ENCODE data around the gene FBXO7. TPM values are rescaled to one million over a fixed set of nuclear protein-coding genes. Genes with fewer than 3 reads are reported as not detected.
A peak's percentile ranks its signal among the peaks of the same experiment; 100 is the strongest.
"Not testable (repeated sequence)": the region's sequence is repeated elsewhere in the genome, so short reads cannot be mapped to it uniquely, and the experiment has no call there.

Gene FBXO7
- 100 to 1,000 TPM; 109 to 123 (median 117) TPM for polyA plus RNA-seq (ENCODE audit: insufficient read length in 4 of 4)

GRCh38 chr22:32474635-32475467 is at the start of gene FBXO7:
TSS of gene FBXO7 (plus strand) at chr22:32474811. CDS start at chr22:32475003, 192 bp downstream.
- peak; percentile 79 to 92 (median 89) for DNase-seq (ENCODE audit: low read depth in 4 of 4, low spot score in 2 of 4)

- DNase-seq (ENCODE audit: low read depth in 4 of 4, low spot score in 2 of 4), result no peak
Observed at GRCh38 chr22:32426881-32427280, 47.7 kb upstream of the FBXO7 start.

GRCh38 chr22:32430352-32430751 is 44.3 kb upstream of the FBXO7 start:
- no peak for DNase-seq (ENCODE audit: low read depth in 4 of 4, low spot score in 2 of 4)

GRCh38 chr22:32444068-32444467 is 30.5 kb upstream of the FBXO7 start:
- DNase-seq (ENCODE audit: low read depth in 4 of 4, low spot score in 2 of 4), result no peak

- DNase-seq (ENCODE audit: low read depth in 4 of 4, low spot score in 2 of 4), result no peak
Observed at GRCh38 chr22:32446321-32446720, 28.3 kb upstream of the FBXO7 start.

GRCh38 chr22:32448980-32449379 is 25.6 kb upstream of the FBXO7 start:
- no peak for DNase-seq (ENCODE audit: low read depth in 4 of 4, low spot score in 2 of 4)

GRCh38 chr22:32457031-32457430 is 17.6 kb upstream of the FBXO7 start:
- DNase-seq (ENCODE audit: low read depth in 4 of 4, low spot score in 2 of 4), result no peak

GRCh38 chr22:32462452-32462851 is 12.2 kb upstream of the FBXO7 start:
- no peak for DNase-seq (ENCODE audit: low read depth in 4 of 4, low spot score in 2 of 4)

- no peak for DNase-seq (ENCODE audit: low read depth in 4 of 4, low spot score in 2 of 4)
Observed at GRCh38 chr22:32465661-32466060, 8.9 kb upstream of the FBXO7 start.

GRCh38 chr22:32466496-32466895 is 8.1 kb upstream of the FBXO7 start:
- DNase-seq (ENCODE audit: low read depth in 4 of 4, low spot score in 2 of 4), result no peak

GRCh38 chr22:32469799-32470212 is 4.8 kb upstream of the FBXO7 start:
- DNase-seq (ENCODE audit: low read depth in 4 of 4, low spot score in 2 of 4), result no peak

- DNase-seq (ENCODE audit: low read depth in 4 of 4, low spot score in 2 of 4), result peak in 1 of 4 donors; percentile 6
Observed at GRCh38 chr22:32473388-32473952, 1.1 kb upstream of the FBXO7 start.

- peak in 3 of 4 donors; percentile 38 to 53 (median 41) for DNase-seq (ENCODE audit: low read depth in 4 of 4, low spot score in 2 of 4)
Observed at GRCh38 chr22:32475468-32476010, 928 bp downstream of the FBXO7 start.

GRCh38 chr22:32476281-32477195 is 1.9 kb downstream of the FBXO7 start:
- no peak for DNase-seq (ENCODE audit: low read depth in 4 of 4, low spot score in 2 of 4)

- DNase-seq (ENCODE audit: low read depth in 4 of 4, low spot score in 2 of 4), result no peak
Observed at GRCh38 chr22:32477596-32477995, 3.0 kb downstream of the FBXO7 start.

GRCh38 chr22:32478552-32478951 is 3.9 kb downstream of the FBXO7 start:
- DNase-seq (ENCODE audit: low read depth in 4 of 4, low spot score in 2 of 4), result not testable (repeated sequence)

- no peak for DNase-seq (ENCODE audit: low read depth in 4 of 4, low spot score in 2 of 4)
Observed at GRCh38 chr22:32478994-32479393, 4.4 kb downstream of the FBXO7 start.

- DNase-seq (ENCODE audit: low read depth in 4 of 4, low spot score in 2 of 4), result no peak
Observed at GRCh38 chr22:32480238-32480637, 5.6 kb downstream of the FBXO7 start.

GRCh38 chr22:32482708-32483107 is 8.1 kb downstream of the FBXO7 start:
- DNase-seq (ENCODE audit: low read depth in 4 of 4, low spot score in 2 of 4), result no peak

GRCh38 chr22:32486656-32487390 is 12.2 kb downstream of the FBXO7 start:
- no peak for DNase-seq (ENCODE audit: low read depth in 4 of 4, low spot score in 2 of 4)

All from left renal cortex interstitium (tissue), 4 donors.